Karpas-422 (cell line): ENCODE data around the gene DDT. TPM values are rescaled to one million over a fixed set of nuclear protein-coding genes. Genes with fewer than 3 reads are reported as not detected.
"Not testable (repeated sequence)": the region's sequence is repeated elsewhere in the genome, so short reads cannot be mapped to it uniquely, and the experiment has no call there.

Experiments
- DNase-seq: peaks from one replicate; pipeline ENCODE4 v3.0.0-alpha.2; 2015
- H2AFZ ChIP-seq: fragments of 200-600 bp; sonication (generic); 2 replicates; pipeline ENCODE4 v1.6.1; 2014; ENCODE audit warnings: antibody characterized with exemption, low read length, mixed read lengths
- H3K27ac ChIP-seq: fragments of 200-600 bp; sonication (generic); 2 replicates; pipeline ENCODE4 v1.5.1; 2014; ENCODE audit warnings: mild to moderate bottlenecking, low read length, moderate library complexity
- H3K27me3 ChIP-seq: fragments of 200-600 bp; sonication (generic); 2 replicates; pipeline ENCODE4 v1.6.1; 2014; ENCODE audit warnings: low read length, mixed read lengths
- H3K36me3 ChIP-seq: fragments of 200-600 bp; sonication (generic); 2 replicates; pipeline ENCODE4 v1.6.1; 2014; ENCODE audit warnings: low read length, mixed read lengths; ENCODE audit not compliant: insufficient read depth
- H3K4me1 ChIP-seq: fragments of 200-600 bp; sonication (generic); 2 replicates; pipeline ENCODE4 v1.6.1; 2014; ENCODE audit warnings: mild to moderate bottlenecking, low read length, mixed read lengths
- H3K4me2 ChIP-seq: fragments of 200-600 bp; sonication (generic); 2 replicates; pipeline ENCODE4 v1.6.1; 2014; ENCODE audit warnings: low read length, low read depth, mild to moderate bottlenecking; ENCODE audit not compliant: poor library complexity, severe bottlenecking
- H3K4me3 ChIP-seq: fragments of 200-600 bp; sonication (generic); 2 replicates; pipeline ENCODE4 v1.5.1; 2014; ENCODE audit warnings: mild to moderate bottlenecking, antibody characterized with exemption, low read length, mixed read lengths
- H3K79me2 ChIP-seq: fragments of 200-600 bp; sonication (generic); 2 replicates; pipeline ENCODE4 v1.6.1; 2014; ENCODE audit warnings: mild to moderate bottlenecking, low read length, mixed read lengths
- H3K9ac ChIP-seq: fragments of 200-600 bp; sonication (generic); 2 replicates; pipeline ENCODE4 v1.6.0; 2014; ENCODE audit warnings: low read length
- H3K9me2 ChIP-seq: fragments of 200-600 bp; sonication (generic), shearing (Covaris generic); replicated peaks from 2 replicates; pipeline ENCODE4 v1.6.0; 2014; ENCODE audit warnings: mild to moderate bottlenecking, low read length, moderate library complexity; ENCODE audit not compliant: insufficient read depth
- H3K9me3 ChIP-seq: fragments of 300-700, 200-600 bp; sonication (generic); 2 replicates; pipeline ENCODE4 v1.6.1; 2014; ENCODE audit warnings: low read length, mixed read lengths
- H4K20me1 ChIP-seq: fragments of 200-600 bp; sonication (generic); 2 replicates; pipeline ENCODE4 v1.6.1; 2014; ENCODE audit warnings: mild to moderate bottlenecking, antibody characterized with exemption, low read length, low read depth; ENCODE audit not compliant: insufficient read depth
- total RNA-seq: library from RNA; depleted of rRNA; stranded (reverse); fragments of >200 nt; shearing (Covaris generic); gene quantifications from 2 replicates; pipeline ENCODE4 v1.2.3, GENCODE V29; 2014; ENCODE audit warnings: low replicate concordance

DDT gene
- total RNA-seq, 1 experiment from 2014 or later, result 372 TPM

DNA sequence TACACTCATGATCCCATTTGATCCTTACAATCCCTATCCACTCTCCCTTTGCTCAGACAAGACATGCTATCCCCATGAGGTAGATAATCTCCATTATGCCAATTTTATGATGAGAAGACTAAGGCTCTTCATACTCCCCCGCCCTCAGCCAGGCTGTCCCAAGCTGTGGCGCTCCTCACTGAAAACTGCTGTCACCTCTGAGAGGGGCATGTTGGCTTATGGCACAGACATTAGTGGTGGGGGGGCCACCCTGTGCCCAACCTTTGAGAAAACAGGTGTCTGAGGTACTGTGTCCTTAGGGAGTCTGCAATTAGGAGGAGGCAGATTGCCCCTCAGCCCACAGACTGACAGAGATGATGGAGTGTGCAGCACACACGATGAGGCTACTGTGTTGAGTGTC lies 5.2 kb downstream of the DDT start:
- no peaks in the 10 kb centered on the region for H3K9me2 ChIP-seq
- H3K9me3 ChIP-seq, result no peaks in the 10 kb centered on the region
- H3K36me3 ChIP-seq, result peaks cover 27% of the 10 kb centered on the region
- H3K4me2 ChIP-seq, result peak overlapping the region; percentile 27
- peaks cover 6% of the 10 kb centered on the region for H4K20me1 ChIP-seq
- DNase-seq, result peak; percentile 57
- 0 out of 2 replicates have a peak overlapping the region, but pooled peaks have one; percentile 27 for H3K9ac ChIP-seq
- no peak overlapping the region; the same call in 1 of the 2 replicates for H3K4me3 ChIP-seq
- peak overlapping the region; percentile 79 for H3K27ac ChIP-seq
- no peak overlapping the region for H2AFZ ChIP-seq
- H3K79me2 ChIP-seq, result peaks cover 25% of the 10 kb centered on the region
- H3K27me3 ChIP-seq, result no peaks in the 10 kb centered on the region
- H3K4me1 ChIP-seq, result peaks cover 31% of the 10 kb centered on the region

DNA sequence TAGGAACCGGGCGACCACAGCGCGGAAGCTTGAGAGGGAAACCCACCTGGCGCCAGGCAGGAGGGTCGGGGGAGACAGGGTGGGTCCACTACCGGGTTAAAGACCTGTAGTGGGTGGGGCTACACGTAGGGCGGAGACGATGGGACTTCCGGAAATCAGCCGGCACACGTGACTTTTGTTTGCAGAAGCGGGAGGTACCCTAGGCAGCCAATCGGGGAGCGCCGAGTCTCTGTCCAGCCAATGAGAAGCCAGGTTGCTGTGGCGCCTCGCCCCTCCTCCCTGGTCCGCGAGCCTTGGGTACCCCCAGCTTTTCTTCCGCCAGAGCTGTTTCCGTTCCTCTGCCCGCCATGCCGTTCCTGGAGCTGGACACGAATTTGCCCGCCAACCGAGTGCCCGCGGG lies 7.7 kb downstream of the DDT start, which contains the start of gene DDTL:
DDTL (plus strand) TSS at position 321 of the 400 bp plus-strand sequence; CDS start at position 348, 27 bp downstream.
- not testable (repeated sequence) for H3K9ac ChIP-seq, H3K4me3 ChIP-seq, H3K27me3 ChIP-seq, DNase-seq, H3K4me2 ChIP-seq, H3K9me3 ChIP-seq, H3K27ac ChIP-seq, H2AFZ ChIP-seq, H3K9me2 ChIP-seq, H4K20me1 ChIP-seq
- H3K4me1 ChIP-seq, result peaks cover 26% of the 10 kb centered on the region
- peaks cover 23% of the 10 kb centered on the region for H3K36me3 ChIP-seq
- H3K79me2 ChIP-seq, result peaks cover 21% of the 10 kb centered on the region

DNA sequence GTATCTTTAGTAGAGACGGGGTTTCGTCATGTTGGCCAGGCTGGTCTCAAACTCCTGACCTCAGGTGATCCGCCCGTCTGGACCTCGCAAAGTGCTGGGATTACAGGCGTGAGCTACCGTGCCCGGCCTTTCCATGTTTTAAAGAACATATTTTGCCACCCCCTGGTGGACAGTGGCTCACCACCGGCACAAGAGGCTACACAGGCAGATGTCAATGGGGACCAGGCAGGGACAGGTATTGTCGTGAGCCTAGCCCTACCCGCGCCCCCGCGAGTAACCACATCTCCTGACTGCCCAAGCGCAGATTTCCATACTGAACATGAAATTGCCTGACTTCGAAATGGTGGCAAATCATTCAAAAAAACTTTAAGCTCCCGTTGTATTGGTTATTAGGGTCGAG lies 8.1 kb downstream of the DDT start:
- H2AFZ ChIP-seq, DNase-seq, H3K9ac ChIP-seq, H4K20me1 ChIP-seq, H3K9me2 ChIP-seq, H3K4me2 ChIP-seq, H3K27me3 ChIP-seq, H3K4me3 ChIP-seq, H3K27ac ChIP-seq, H3K9me3 ChIP-seq: not testable (repeated sequence)
- Histone ChIP-seq H3K79me2 (peaks cover 16% of the 10 kb centered on the region), H3K4me1 (peaks cover 22% of the 10 kb centered on the region), H3K36me3 (peaks cover 18% of the 10 kb centered on the region)

DNA sequence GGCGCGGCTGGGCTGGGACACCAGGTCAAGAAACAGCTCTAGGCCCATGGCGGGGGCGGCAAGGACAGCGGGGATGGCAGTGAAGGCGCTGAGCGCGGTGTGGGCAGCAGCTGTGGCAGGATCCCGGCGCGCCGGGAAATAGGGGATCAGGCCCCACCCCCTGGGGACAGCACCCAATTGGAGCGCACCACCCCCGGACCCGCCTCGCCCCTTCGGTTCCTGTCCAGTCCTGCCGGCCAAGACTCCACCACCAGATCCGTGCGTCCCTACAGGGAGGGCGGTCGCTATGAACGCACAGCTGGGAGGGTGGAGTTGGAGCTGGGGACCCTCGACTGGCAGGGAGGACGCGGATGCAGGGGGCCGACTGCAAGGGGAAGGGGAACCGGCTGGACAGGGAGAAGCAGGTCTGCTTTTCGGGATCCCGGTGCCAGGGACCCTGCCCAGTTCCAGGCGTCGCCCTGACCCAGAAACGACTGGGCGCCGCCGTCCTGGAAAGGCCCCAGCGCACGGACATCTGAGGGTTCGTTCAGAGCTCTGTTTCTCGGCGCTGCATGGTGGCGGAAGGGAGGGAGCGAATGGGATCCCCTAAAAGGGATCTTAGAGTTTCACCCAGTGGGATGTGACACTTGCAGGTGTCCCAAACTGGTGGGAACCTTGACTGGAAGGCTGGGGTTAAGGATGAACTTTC lies 13.0 kb downstream of the DDT start, which contains the start of gene GSTT2B:
GSTT2B (minus strand) TSS at position 112 of the 688 bp plus-strand sequence; CDS start at position 48, 64 bp downstream.
- not testable (repeated sequence) for H3K27ac ChIP-seq, H3K4me2 ChIP-seq, H3K4me3 ChIP-seq, H3K27me3 ChIP-seq, H3K36me3 ChIP-seq, H3K9me2 ChIP-seq, H3K9me3 ChIP-seq, H4K20me1 ChIP-seq, H3K9ac ChIP-seq, H3K79me2 ChIP-seq, H3K4me1 ChIP-seq, DNase-seq, H2AFZ ChIP-seq

DNA sequence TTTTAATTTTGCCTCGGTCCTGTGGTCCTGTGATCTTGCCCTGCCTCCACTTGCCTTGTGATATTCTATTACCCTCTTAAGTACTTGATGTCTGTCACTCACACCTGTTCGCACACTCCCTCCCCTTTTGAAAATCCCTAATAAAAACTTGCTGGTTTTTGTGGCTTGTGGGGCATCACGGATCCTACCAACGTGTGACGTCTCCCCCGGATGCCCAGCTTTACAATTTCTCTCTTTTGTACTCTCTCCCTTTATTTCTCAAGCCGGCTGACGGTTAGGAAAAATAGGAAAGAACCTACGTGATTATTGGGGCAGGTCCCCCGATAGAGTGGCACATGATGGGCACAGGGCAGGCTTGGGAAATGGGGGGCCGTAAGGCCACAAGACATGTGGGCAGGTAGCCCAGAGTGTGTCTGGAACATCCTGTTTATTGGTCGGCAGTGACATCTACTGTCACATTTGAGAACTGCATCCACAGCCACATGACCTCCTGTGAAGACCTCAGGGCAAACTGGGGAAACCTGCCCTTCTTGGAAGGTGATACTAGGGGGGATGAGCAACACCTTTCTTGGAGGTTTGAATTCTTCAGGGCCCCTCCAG lies 17.8 kb downstream of the DDT start:
- not testable (repeated sequence) for H3K4me2 ChIP-seq, H4K20me1 ChIP-seq, H2AFZ ChIP-seq, H3K79me2 ChIP-seq, H3K36me3 ChIP-seq, H3K4me3 ChIP-seq, H3K27ac ChIP-seq, H3K9me2 ChIP-seq, H3K4me1 ChIP-seq, H3K9ac ChIP-seq, H3K9me3 ChIP-seq, H3K27me3 ChIP-seq
- peak; percentile 94 for DNase-seq

DNA sequence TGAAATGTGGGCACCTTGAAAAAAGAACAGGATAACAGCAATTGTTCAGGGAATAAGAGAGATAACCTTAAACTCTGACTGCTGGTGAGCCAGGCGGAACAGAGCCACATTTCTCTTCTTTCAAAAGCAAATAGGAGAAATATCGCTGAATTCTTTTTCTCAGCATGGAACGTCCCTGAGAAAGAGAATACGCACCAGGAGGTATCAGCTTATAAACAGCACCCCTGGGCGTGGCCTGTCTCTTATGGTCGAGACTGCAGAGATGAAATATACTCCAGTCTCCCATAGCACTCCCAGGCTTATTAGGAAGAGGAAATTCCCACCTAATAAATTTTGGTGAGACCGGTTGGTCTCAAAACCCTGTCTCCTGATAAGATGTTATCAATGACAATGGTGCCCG lies 18.4 kb downstream of the DDT start:
- not testable (repeated sequence) for H3K27me3 ChIP-seq, H3K4me3 ChIP-seq, DNase-seq, H3K9me3 ChIP-seq, H3K9me2 ChIP-seq, H3K36me3 ChIP-seq, H3K4me1 ChIP-seq, H3K4me2 ChIP-seq, H2AFZ ChIP-seq, H4K20me1 ChIP-seq, H3K9ac ChIP-seq, H3K79me2 ChIP-seq, H3K27ac ChIP-seq

DNA sequence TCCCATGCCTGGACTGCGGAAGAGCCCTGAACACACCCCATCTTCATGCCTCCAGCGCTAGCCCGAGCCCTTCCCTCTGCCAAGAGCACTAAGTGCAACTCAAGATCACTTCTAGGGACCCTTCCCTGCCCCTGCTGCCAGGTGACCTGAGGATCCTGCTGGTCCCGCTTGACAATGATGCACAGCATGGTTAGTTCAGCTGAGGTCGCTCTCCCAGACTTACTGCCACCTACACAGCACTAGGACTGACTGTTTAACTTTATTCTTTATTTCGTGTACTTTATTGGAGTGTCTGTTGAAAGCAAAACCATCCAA lies 19.3 kb downstream of the DDT start:
- H3K9me2 ChIP-seq, H3K4me1 ChIP-seq, H3K4me2 ChIP-seq, H3K9me3 ChIP-seq, H3K27me3 ChIP-seq, H3K4me3 ChIP-seq, H3K9ac ChIP-seq, H3K27ac ChIP-seq, H3K79me2 ChIP-seq, H2AFZ ChIP-seq, H3K36me3 ChIP-seq, H4K20me1 ChIP-seq, DNase-seq: not testable (repeated sequence)

DNA sequence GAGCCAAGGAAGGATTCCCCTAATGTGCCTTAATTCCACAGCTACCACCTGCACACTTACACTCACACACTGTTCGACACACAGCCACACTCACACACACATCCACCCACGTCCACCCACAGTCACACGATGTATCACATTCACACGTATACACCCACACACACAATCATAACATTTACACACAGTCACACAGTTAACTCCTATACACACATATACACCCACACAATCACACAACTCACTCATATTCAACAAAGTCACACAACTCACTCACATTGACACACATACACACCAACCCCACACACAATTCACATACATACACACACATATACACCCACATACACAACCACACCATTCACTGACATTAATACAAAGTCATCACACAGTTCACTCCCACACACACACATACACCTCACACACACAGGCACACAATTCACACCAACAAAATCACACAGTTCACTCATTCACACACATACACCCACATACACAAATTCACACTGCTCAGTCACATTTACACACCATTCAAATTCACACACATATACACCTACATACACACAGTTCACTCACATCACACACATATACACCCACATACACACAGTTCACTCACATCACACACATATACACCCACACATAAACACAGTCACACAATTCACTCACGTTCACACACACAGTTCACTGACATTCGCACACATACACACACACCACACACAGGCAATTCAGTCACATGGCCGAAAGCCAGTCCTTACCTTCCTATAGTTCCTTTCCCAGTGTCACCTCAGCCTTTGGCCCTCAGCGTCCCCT lies 19.8 kb downstream of the DDT start:
- not testable (repeated sequence) for H4K20me1 ChIP-seq, H3K36me3 ChIP-seq, H3K9me2 ChIP-seq, H3K9ac ChIP-seq, H3K27ac ChIP-seq, H3K4me3 ChIP-seq, DNase-seq, H3K4me2 ChIP-seq, H3K79me2 ChIP-seq, H3K4me1 ChIP-seq, H3K27me3 ChIP-seq, H2AFZ ChIP-seq, H3K9me3 ChIP-seq
